HG02943 (cell line): Measurements from ENCODE around the gene PRKCSH.
"Not testable (repeated sequence)": the region's sequence is repeated elsewhere in the genome, so short reads cannot be mapped to it uniquely, and the experiment has no call there.

Experiments used
- ATAC-seq: cut with Tn5 transposase; IDR thresholded peaks from one replicate; pipeline ENCODE4 v1.9.1; 2021; ENCODE audit warnings: mild to moderate bottlenecking, low read depth, moderate library complexity; ENCODE audit not compliant: unreplicated experiment

Gene PRKCSH, protein sequence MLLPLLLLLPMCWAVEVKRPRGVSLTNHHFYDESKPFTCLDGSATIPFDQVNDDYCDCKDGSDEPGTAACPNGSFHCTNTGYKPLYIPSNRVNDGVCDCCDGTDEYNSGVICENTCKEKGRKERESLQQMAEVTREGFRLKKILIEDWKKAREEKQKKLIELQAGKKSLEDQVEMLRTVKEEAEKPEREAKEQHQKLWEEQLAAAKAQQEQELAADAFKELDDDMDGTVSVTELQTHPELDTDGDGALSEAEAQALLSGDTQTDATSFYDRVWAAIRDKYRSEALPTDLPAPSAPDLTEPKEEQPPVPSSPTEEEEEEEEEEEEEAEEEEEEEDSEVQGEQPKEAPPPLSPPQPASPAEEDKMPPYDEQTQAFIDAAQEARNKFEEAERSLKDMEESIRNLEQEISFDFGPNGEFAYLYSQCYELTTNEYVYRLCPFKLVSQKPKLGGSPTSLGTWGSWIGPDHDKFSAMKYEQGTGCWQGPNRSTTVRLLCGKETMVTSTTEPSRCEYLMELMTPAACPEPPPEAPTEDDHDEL

GRCh38 chr19:11435057-11435832, at the start of gene PRKCSH, which contains the start of gene ODAD3:
PRKCSH (plus strand) TSS chr19:11435635; CDS start chr19:11436118, 483 bp downstream.
ODAD3 (minus strand) TSS chr19:11435121; CDS start chr19:11435016, 105 bp downstream.
- peak; percentile 87 for ATAC-seq

GRCh38 chr19:11387162-11388034, 48.0 kb upstream of the PRKCSH start:
- ATAC-seq, result no peak

DNA sequence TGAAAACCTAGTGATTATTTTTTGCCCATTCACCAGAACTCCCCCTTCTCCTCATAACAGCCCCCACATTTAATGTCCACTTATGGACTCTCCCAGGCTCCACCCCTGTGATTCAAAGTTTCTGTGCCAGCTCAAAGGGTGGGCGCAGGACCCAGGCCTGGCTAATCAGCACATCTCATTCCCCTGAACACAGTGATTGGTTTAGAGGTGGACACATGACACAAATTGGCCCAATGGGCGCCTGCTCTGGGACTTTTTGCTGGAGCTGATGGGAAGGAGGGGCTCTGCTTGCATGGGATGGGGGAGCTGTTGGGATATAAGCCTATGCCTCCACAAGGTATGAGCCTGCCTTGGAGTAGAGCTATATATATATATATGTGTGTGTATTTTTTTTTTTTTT, 45.1 kb upstream of the PRKCSH start:
- ATAC-seq, result no peak

DNA sequence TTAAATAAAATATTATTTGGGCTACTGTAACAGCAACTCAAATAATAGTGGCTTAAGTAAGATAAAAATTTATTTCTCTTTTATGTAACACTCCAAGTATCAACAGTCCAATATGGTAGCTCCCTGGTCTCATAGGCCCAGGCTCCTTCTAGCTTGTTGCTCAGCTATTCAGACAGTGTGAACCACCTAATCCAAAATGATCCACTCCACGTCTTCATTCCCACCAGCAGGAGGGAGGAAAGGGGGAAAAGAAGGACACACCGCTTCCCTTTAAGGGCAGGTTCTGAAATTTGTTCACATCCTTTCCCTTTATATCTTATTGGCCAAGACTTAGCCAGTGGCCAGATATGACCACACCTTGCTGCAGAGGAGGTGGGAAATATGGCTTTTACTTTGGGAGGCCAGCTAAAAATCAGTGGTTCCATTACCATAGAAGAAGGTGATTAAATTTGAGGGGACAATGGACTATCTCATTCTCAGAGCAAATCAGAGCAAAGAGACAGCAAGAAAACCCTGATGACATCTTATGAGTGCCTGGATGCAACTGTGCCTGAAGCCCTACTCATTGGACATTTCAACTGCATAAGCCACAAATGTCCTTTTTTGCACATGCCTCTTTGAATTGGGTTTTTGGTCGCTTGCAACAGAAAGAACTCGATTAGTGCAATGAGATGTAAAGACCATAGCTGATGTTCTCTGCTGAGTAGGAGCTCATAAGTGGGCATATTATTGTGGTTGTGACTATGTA, 44.3 kb upstream of the PRKCSH start:
- ATAC-seq, result no peak

DNA sequence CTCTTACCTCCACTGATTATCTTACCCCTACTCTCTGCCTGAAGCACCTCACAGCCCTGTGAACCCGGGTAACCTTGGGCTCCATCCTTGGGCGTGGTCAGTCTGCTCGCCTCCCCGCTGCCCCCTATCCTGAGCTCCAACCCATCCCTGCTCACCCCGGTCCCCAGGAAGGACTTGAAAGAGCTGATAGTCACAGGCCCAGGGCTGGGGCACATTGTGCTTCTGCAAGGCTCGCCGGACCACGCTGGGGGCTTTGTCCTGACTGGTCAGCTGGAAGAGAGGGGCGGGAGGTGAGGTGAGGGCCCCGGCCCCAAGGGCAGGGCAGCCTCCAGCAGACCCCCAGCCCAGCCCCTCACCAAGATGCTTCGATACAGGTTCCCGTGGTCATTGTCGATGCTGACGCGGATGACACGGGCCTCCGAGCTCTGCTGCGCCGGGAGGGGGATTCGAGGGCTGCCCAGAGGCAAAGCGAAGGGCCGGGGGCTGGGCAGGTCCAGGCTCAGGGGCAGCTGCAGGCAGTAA, 38.3 kb upstream of the PRKCSH start:
- ATAC-seq, result no peak

DNA sequence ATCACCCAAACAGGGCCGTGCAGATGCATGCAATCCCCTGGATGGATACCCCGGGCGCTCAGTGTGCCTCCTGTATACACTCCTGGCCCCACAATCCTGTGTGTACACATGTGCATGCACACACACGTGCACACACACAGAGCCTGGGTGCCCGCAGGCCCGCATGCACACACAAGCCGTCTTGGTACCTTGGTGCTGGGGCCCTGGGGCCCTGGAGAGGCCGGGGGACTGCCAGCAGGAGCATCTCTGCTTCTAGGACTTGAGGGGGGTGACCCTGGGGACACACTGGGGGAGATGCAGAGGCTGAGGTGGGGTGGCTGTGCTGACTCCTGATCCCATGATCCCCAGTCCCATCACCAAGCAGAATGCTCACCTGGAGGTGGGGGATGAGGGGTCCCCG, 35.8 kb upstream of the PRKCSH start:
- ATAC-seq, result no peak

- no peak for ATAC-seq
Observed at GRCh38 chr19:11400798-11401197, 34.6 kb upstream of the PRKCSH start.

- no peak for ATAC-seq
Observed at GRCh38 chr19:11401808-11402543, 33.5 kb upstream of the PRKCSH start.

DNA sequence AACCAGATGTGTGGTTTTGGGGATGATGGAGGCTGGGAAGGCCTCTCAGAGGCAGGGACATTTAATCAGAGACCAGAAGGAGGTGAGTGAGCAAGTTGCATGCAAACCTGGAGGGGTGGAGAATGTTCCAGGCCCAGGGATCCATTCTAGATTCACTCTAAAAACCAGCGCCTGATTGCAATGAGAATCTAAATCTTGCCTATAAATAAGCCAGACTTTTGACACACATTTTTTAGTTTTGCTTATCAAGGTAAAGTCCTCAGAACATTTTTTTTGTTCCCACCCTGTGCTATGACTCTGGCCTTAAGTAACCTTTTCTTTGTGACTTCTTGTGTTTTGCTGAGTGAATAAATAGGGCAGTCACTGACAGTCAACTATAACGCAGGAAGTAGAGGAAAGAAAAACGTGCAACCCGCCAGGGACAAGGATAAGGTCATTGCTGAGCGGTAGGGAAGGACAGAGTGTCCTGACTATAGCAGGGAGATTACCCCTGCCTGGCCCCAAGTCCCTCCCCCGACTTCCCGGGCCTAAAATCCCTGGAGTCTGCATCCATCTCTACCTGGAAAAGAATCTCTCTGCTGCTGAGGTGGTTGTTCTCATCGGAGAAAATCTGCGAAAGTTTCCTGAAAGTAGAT, 30.7 kb upstream of the PRKCSH start:
- ATAC-seq, result no peak

- ATAC-seq, result no peak
Observed at GRCh38 chr19:11405846-11406643, 29.4 kb upstream of the PRKCSH start.

DNA sequence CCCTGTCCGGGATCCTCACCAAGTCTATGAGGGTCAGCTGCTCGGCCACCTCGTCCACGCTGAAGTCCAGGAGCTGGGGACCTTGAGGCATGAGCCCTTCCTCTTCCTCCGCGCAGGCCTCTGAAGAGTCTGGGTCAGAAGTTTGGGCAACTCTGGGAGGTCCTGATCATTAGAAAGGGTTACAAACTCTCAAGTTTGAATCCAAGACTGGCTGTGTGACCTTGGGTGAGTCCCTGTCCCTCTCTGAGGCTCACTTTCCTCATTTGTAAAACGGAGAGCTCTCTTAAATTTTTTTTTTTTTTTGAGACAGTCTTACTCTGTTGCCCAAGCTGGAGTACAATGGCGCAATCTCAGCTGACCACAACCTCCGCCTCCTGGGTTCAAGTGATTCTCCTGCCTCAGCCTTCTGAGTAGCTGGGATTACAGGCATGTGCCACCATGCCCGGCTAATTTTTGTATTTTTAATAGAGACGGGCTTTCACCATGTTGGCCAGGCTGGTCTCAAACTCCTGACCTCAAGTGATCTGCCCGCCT, 28.7 kb upstream of the PRKCSH start:
- not testable (repeated sequence) for ATAC-seq

- no peak for ATAC-seq
Observed at GRCh38 chr19:11408591-11408990, 26.8 kb upstream of the PRKCSH start.

GRCh38 chr19:11410682-11411081, 24.8 kb upstream of the PRKCSH start:
- ATAC-seq, result no peak

DNA sequence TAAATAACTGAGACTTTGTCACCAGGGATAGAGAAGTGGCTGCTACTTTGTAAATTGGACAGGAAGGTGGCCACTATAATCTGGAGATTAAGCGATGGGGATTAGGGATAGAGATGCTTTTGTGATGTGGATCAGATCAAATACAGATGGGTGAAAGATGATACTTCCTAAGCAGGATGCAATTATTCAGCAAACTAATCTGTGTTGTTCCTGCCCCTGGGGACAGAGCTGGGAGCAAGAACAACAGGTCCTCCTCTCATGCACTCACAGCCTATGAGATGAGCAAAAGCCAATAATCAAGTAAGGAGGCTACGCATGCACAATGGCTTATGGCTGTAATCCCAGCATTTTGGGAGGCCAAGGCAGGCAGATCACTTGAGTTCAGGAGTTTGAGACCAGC, 20.9 kb upstream of the PRKCSH start:
- ATAC-seq, result no peak

DNA sequence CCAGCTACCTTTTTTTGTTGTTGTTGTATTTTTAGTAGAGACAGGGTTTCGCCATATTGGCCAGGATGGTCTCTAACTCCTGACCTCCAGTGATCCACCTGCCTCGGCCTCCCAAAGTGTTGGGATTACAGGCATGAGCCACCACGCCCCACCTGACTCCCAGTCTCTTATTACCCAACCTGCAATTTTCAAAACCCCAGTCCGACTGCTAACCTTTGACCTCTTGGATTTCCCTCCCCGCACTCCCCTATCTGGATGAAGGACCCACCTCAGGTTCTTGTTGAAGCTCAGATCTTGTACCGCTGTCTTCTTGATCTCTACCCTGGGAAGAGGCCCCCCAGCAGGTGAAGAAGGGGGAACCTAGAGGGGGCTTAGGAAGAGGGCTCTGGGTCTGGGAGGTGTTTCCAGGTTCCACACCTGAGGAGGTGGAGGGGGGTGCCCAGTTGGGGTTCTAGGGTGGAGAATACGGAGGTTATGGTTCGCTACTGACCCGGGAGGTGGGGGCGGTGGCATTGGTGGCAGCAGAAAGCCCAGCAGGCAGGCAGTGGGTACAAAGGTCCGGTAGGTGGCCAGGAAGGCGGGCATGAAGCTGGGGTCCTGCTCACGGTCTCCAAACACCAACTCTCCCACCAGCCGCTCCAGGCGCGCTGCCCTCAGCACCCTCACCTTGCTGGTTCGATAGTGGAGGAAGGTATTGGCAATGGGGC, 18.9 kb upstream of the PRKCSH start:
- ATAC-seq, result no peak

GRCh38 chr19:11418094-11418548, 17.3 kb upstream of the PRKCSH start:
- no peak for ATAC-seq
